GM20431 (cell line): ENCODE results near the gene SPATA13.

Experiments
- in situ Hi-C: fragments of 300-500 bp; cut with MseI, MboI; formaldehyde crosslinking; loops from one replicate; pipeline ENCODE4 v1.15.0; 2020; ENCODE audit warnings: low sequenced_read_pairs; ENCODE audit not compliant: unreplicated experiment

Gene SPATA13

GRCh38 chr13:24187185-24187584, 26.7 kb downstream of the SPATA13 start:
- in situ Hi-C loops, result no loop called here

GRCh38 chr13:24192057-24192810, 31.7 kb downstream of the SPATA13 start:
- in situ Hi-C loops, result no loop called here

GRCh38 chr13:24192811-24193162, 32.3 kb downstream of the SPATA13 start:
- in situ Hi-C loops, result no loop called here

GRCh38 chr13:24194447-24194846, 33.9 kb downstream of the SPATA13 start:
- in situ Hi-C loops, result no loop called here

- in situ Hi-C loops, result no loop called here
These were observed 35.1 kb downstream of the SPATA13 start for GRCh38 chr13:24195626-24196025.

GRCh38 chr13:24196593-24197197, 36.2 kb downstream of the SPATA13 start:
- in situ Hi-C loops, result no loop called here

GRCh38 chr13:24199016-24199415, 38.5 kb downstream of the SPATA13 start:
- in situ Hi-C loops, result no loop called here

- in situ Hi-C loops, result loop anchor here (25.0 kb wide), 1 partner anchor 290 kb away; no protein-coding TSS in a partner anchor
These were observed 41.7 kb downstream of the SPATA13 start for GRCh38 chr13:24202215-24202614.

- in situ Hi-C loops, result loop anchor here (25.0 kb wide), 1 partner anchor 291 kb away; no protein-coding TSS in a partner anchor
These were observed 42.8 kb downstream of the SPATA13 start for GRCh38 chr13:24203273-24203672.

- in situ Hi-C loops, result loop anchor here (25.0 kb wide), 1 partner anchor 292 kb away; no protein-coding TSS in a partner anchor
These were observed 43.3 kb downstream of the SPATA13 start for GRCh38 chr13:24203811-24204210.

GRCh38 chr13:24205076-24205475, 44.6 kb downstream of the SPATA13 start:
- in situ Hi-C loops, result loop anchor here (25.0 kb wide), 1 partner anchor 293 kb away; no protein-coding TSS in a partner anchor

GRCh38 chr13:24207841-24208667, 47.5 kb downstream of the SPATA13 start:
- in situ Hi-C loops, result loop anchor here (25.0 kb wide), 1 partner anchor 296 kb away; no protein-coding TSS in a partner anchor

- in situ Hi-C loops, result loop anchor here (25.0 kb wide), 1 partner anchor 297 kb away; no protein-coding TSS in a partner anchor
These were observed 48.6 kb downstream of the SPATA13 start for GRCh38 chr13:24209138-24209537.

- in situ Hi-C loops, result loop anchor here (25.0 kb wide), 1 partner anchor 300 kb away; no protein-coding TSS in a partner anchor
These were observed 51.7 kb downstream of the SPATA13 start for GRCh38 chr13:24212254-24212653.

GRCh38 chr13:24212674-24213073, 52.2 kb downstream of the SPATA13 start:
- in situ Hi-C loops, result loop anchor here (25.0 kb wide), 1 partner anchor 300 kb away; no protein-coding TSS in a partner anchor

- in situ Hi-C loops, result loop anchor here (25.0 kb wide), 1 partner anchor 302 kb away; no protein-coding TSS in a partner anchor
These were observed 53.4 kb downstream of the SPATA13 start for GRCh38 chr13:24213932-24214331.

- in situ Hi-C loops, result loop anchor here (25.0 kb wide), 1 partner anchor 302 kb away; no protein-coding TSS in a partner anchor
These were observed 54.0 kb downstream of the SPATA13 start for GRCh38 chr13:24214528-24214927.

- in situ Hi-C loops, result loop anchor here (25.0 kb wide), 1 partner anchor 303 kb away; no protein-coding TSS in a partner anchor
These were observed 54.6 kb downstream of the SPATA13 start for GRCh38 chr13:24215126-24215525.

- in situ Hi-C loops, result loop anchor here (25.0 kb wide), 1 partner anchor 303 kb away; no protein-coding TSS in a partner anchor
These were observed 55.2 kb downstream of the SPATA13 start for GRCh38 chr13:24215732-24216131.

GRCh38 chr13:24216176-24216575, 55.7 kb downstream of the SPATA13 start:
- in situ Hi-C loops, result loop anchor here (25.0 kb wide), 1 partner anchor 304 kb away; no protein-coding TSS in a partner anchor
